Fibroblast of lung (primary cell): ENCODE results near the gene LRRK1.

Experiments used
- CTCF ChIP-seq, 2 donors: IDR thresholded peaks in 1 of 2; conservative IDR thresholded peaks in 1 of 2; 1 replicate in 1 of 2; 2 replicates in 1 of 2; pipeline ENCODE4 v1.5.1; 2011 to 2012; ENCODE audit warnings: low read length in 2 of 2, control low read depth in 1 of 2, inconsistent platforms in 1 of 2, low read depth in 1 of 2, mild to moderate bottlenecking in 1 of 2
- EZH2 ChIP-seq: IDR thresholded peaks from 2 replicates; pipeline ENCODE4 v1.5.1; 2012; ENCODE audit warnings: low read length, control low read depth, mild to moderate bottlenecking; ENCODE audit errors: missing control alignments

DNA sequence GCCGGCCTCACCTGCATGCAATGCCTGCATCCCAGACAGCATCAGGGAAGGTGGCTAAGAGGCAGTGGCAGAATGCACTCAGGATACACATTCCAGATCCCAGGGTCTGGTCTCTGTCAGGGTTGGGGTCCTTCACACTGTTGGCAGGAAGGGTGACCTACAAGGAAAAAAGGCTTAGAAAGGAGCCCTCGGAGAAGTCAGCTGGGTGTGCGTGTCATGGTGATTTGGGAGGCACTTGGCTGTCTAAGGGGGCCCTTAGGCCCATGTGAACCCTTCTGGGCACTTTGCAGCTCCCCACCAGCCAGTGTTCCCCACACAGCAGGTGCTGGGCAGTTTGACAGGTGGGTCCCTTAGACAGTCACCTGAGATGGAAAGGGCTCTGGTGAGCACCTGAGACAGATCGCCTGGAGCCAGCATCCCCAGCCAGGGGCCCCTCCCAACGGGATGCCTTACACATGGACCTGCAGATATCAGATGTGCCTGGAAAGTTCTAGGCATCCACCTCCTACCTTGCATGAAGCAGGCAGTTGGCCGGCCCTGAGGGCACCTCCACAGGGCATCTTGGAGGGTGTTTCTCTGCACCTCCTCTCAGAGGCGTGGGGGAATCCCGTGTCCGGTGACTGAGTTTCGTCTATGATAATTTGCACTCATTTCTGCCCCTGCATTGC lies 131.6 kb downstream of the LRRK1 start:
- TF ChIP-seq CTCF (conservative IDR thresholded peaks at IDR 0.05 in 1 of 2, IDR thresholded peaks at IDR 0.05 in 1 of 2; ENCODE audit: low read depth in 1 of 2, low read length in 2 of 2) (no peak), EZH2 (no peak)
